Muscle of leg (tissue), 11 donors: ENCODE data around the gene MAP3K14. TPM values are rescaled to one million over a fixed set of nuclear protein-coding genes. Genes with fewer than 3 reads are reported as not detected.

Experiments
- DNase-seq: peaks from one replicate; pipeline ENCODE4 v3.0.0; 2013
- H3K27ac ChIP-seq: one replicate; pipeline ENCODE4 v1.5.1; 2013; ENCODE audit warnings: mild to moderate bottlenecking, low read length, control low read depth
- H3K27me3 ChIP-seq: one replicate; pipeline ENCODE4 v1.6.1; 2013; ENCODE audit warnings: low read length; ENCODE audit not compliant: control insufficient read depth, insufficient read depth
- H3K36me3 ChIP-seq: one replicate; pipeline ENCODE4 v1.6.1; 2013; ENCODE audit warnings: low read length; ENCODE audit not compliant: control insufficient read depth, insufficient read depth
- H3K4me1 ChIP-seq: one replicate; pipeline ENCODE4 v1.6.1; 2013; ENCODE audit warnings: low read length; ENCODE audit not compliant: control insufficient read depth, insufficient read depth
- H3K4me3 ChIP-seq: one replicate; pipeline ENCODE4 v1.5.1; 2013; ENCODE audit warnings: low read length, control low read depth
- H3K9me3 ChIP-seq: replicated peaks from 2 replicates; pipeline ENCODE4 v1.6.1; 2013; ENCODE audit warnings: low read depth, low read length; ENCODE audit not compliant: control insufficient read depth
- WGBS: methylation state at CpG from one replicate; pipeline ENCODE4 v1.1.5; 2013; ENCODE audit warnings: missing lambda C conversion rate; ENCODE audit not compliant: insufficient coverage; 5-methylcytosine and 5-hydroxymethylcytosine counted together
- polyA plus RNA-seq, 8 donors: library from polyadenylated mRNA; unstranded; fragments of 120-200 nt; gene quantifications; one replicate each; pipeline versions ENCODE4 v1.2.1 to v1.2.3, GENCODE V29; 2013; ENCODE audit warnings: inconsistent platforms in 1 of 8, low replicate concordance in 1 of 8; ENCODE audit not compliant: insufficient read length in 8 of 8, insufficient read depth in 1 of 8
- total RNA-seq: library from RNA; stranded (reverse); fragments of 120-200 nt; gene quantifications from one replicate; pipeline ENCODE4 v1.2.4, GENCODE V29; 2013

MAP3K14 gene
- total and polyA plus RNA-seq, 9 donors, result 4.4 to 10.4 (median 7.7) TPM

DNA sequence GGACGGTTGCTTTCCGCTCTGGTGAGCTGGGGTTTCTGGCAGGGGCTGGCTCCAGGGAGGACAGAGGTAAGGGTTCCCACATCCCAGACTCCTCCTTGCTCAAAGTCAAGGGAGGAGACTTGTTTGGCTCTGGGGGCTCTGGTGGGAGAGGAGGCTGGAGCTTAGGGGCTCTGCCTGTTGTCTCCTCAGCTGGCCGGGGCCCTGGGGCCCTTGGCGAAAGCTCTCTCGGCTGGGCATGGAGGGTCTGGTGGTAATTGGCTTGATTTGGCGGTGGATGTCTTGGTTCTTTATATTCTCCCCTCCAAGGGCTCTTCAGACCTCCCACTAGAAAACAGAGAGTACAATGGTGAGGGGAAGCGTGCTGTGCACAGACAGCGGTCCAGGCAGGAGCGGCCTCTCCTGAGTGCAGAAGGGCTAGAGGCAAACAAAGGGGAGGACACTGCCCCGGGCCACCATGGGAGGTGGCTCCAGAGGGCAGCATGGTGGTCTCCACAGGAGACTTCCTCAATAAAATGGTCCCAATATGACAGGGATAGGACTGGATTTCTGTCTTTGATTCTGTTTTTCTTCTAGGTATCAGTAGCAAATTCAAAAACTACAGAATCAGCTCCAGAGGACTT is 49.3 kb downstream of the MAP3K14 start:
- Histone ChIP-seq H3K27ac (no peak overlapping the region), H3K36me3 (peaks cover 84% of the 10 kb centered on the region), H3K4me1 (peaks cover 14% of the 10 kb centered on the region), H3K4me3 (no peak overlapping the region), H3K27me3 (no peaks in the 10 kb centered on the region), H3K9me3 (no peaks in the 10 kb centered on the region)
- WGBS, result 80% methylated on average over 5 of the region's 10 CpGs
- DNase-seq, result no peak

DNA sequence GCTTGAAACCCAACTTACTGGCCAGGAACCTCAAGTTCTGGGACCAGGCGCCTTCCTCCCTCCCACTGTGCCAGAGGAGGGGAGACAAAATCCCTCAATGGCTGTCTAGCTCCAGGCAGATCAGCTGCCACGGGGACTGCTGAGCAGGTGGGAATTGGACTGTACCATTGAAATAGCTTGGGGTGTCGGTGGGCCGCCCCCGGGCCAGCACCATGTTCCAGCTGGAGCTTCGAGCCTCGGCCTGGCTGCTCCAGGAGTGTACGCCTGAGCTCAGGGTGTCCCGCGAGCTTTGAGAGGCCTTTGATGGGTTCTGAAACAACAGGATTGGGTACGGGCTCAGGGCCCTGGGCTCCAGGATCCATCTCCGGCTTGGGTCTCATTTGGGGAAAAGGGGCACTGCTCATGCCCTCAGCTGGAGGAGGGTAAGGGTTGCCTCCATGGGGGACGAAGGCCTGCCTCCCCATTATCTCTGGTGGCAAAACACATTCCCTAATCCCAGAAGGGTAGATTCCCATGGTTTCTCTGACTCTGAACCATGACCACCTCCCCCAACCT is 50.4 kb downstream of the MAP3K14 start:
- no peak overlapping the region for H3K27ac ChIP-seq
- peaks cover 24% of the 10 kb centered on the region for H3K4me1 ChIP-seq
- no peak for DNase-seq
- no peak overlapping the region for H3K4me3 ChIP-seq
- H3K27me3 ChIP-seq, result no peaks in the 10 kb centered on the region
- peaks cover 79% of the 10 kb centered on the region for H3K36me3 ChIP-seq
- H3K9me3 ChIP-seq, result no peaks in the 10 kb centered on the region
- WGBS, result 82% methylated on average over 12 of the region's 13 CpGs

DNA sequence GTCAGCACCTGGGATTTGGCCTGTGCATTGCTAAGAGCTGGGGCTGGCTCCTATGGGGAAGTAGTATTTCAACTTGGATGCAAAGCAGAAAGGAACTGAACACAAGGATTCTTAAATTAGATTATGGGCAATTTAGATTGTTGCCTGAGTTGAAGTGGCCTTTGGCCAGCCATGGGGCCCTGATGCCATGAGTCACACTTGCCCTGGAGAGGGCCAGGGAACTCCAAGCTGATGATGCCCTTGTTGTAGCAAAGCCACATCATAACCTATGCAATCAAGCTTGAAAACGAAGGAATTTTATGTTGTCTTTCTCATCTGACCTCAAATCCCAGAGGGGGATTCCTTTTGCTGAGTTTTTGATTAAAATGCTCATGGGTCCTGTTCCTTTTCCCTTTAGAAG is 51.0 kb downstream of the MAP3K14 start:
- H3K4me3 ChIP-seq, result no peak overlapping the region
- H3K36me3 ChIP-seq, result peaks cover 75% of the 10 kb centered on the region
- no peaks in the 10 kb centered on the region for H3K9me3 ChIP-seq
- no CpG with 5 or more reads among the region's 1 CpG for WGBS
- H3K27ac ChIP-seq, result no peak overlapping the region
- peaks cover 28% of the 10 kb centered on the region for H3K4me1 ChIP-seq
- H3K27me3 ChIP-seq, result peaks cover 3% of the 10 kb centered on the region
- no peak for DNase-seq

DNA sequence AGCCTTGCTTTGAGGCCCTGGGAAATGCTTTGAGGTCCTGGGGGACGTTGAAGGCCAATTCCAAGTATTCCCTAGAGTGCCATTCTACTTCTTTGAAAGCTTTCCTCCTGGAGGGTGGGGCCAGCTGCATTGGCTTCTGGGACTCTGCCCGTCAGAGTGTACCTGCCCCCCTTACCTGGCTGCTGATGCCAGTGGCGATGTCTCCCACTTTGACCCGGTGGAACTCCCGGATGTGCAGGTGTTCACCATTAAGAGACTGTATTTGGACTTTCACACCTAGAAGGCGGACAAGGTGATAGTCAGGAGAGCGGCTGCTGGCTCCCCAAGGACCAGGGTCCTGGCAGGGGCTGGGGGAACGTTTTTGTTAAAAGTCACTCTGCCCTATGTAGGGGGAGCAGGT is 51.8 kb downstream of the MAP3K14 start:
- WGBS, result 80% methylated on average over 8 of the region's 8 CpGs
- H3K4me1 ChIP-seq, result peaks cover 28% of the 10 kb centered on the region
- no peak overlapping the region for H3K4me3 ChIP-seq
- H3K9me3 ChIP-seq, result no peaks in the 10 kb centered on the region
- H3K27ac ChIP-seq, result no peak overlapping the region
- H3K27me3 ChIP-seq, result peaks cover 6% of the 10 kb centered on the region
- no peak for DNase-seq
- peaks cover 67% of the 10 kb centered on the region for H3K36me3 ChIP-seq

DNA sequence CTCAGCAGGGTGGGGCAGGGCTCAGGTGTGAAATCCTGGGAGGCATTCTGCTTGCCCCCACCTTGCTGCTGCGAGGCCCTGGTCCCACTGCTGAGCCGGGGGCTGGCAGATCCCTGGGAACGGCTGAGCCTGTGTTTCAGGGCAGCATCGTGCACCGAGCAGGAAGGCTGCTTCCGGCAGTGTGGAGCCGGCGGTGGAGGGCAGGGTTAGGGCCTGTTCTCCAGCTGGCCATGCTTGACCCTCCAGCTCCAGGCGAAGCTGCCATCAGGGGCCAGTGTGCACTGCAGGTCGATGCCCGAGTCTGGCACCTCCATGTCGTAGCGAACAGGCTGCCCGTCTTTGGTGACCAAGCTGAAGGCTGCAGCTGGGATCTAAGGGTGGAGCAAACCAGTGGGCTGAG is 52.4 kb downstream of the MAP3K14 start:
- Histone ChIP-seq H3K4me1 (peaks cover 28% of the 10 kb centered on the region), H3K27me3 (peaks cover 6% of the 10 kb centered on the region), H3K9me3 (no peaks in the 10 kb centered on the region), H3K27ac (no peak overlapping the region), H3K4me3 (no peak overlapping the region), H3K36me3 (peaks cover 61% of the 10 kb centered on the region)
- DNase-seq, result no peak
- WGBS, result 87% methylated on average over 14 of the region's 14 CpGs

DNA sequence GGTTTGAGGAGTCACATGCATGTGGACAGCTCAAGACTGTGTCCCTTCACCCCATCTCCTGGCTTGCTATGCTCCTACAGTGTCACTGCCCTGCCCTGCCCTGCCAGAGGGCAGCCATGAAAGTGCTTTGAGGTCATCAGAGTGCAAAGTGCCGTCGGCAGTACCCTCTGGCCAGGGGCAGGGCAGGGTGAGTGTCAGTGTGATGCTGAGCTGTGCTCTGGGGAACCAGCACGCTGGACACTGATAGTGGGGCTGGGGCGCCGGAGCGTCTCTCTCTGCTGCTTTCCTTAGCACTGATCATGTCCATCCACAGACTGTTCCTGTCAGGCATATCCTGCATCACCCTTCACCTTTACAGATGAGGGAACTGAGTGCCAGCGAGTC is 53.4 kb downstream of the MAP3K14 start:
- no peak overlapping the region for H3K4me3 ChIP-seq
- H3K4me1 ChIP-seq, result peaks cover 28% of the 10 kb centered on the region
- peak overlapping the region; percentile 49 for H3K27ac ChIP-seq
- peaks cover 6% of the 10 kb centered on the region for H3K27me3 ChIP-seq
- no peaks in the 10 kb centered on the region for H3K9me3 ChIP-seq
- H3K36me3 ChIP-seq, result peaks cover 52% of the 10 kb centered on the region
- WGBS, result 100% methylated on average over 3 of the region's 7 CpGs
- no peak for DNase-seq

DNA sequence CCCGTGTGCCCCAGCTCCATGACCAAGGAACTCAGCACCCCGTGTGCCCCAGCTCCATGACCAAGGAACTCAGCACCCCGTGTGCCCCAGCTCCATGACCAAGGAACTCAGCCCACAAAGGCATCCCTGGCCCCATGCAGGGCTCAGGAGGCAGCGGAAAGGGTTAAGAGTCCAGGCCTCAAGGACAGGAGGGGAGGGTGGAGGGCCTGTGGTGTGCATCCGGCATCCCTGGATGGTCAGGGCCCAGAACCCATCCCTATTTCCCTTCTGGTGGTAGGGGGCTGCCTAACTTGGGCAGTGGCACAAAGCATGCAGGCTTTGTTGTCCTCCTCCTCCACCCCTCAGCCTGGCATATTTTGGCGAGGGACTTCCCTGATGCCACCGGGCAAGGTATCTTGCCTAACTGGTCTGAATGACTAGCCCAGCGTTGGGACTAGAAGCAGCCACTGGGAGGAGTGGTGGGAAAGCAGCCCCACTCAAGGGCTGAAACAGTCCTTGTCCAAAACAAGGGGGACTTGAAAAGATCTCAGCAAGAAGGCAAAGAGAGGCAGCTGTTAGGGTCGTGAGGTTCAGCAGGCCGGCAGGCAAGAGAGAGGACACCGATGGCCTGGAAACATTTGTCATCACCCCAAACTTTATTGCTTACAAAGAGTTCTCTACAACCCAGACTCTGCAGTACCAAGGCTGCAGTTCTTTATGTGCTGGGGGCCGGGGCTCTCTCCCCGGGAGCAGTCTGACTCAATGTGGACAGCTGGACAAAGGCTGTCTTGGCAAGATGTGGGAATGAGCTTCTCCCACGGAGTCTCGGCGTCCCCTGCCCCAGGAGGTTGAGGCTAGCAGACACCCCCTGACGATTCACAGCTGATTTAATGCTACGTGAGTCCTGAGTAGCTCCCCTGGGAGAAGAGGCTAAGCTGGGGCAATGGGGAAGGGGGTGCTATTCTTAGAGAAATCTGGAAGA is 54.0 kb downstream of the MAP3K14 start:
- peak overlapping the region; percentile 49 for H3K27ac ChIP-seq
- H3K4me3 ChIP-seq, result peak overlapping the region; percentile 71
- H3K36me3 ChIP-seq, result peaks cover 45% of the 10 kb centered on the region
- 22% methylated on average over 13 of the region's 18 CpGs for whole genome bisulfite sequencing
- H3K27me3 ChIP-seq, result peaks cover 8% of the 10 kb centered on the region
- H3K4me1 ChIP-seq, result peaks cover 28% of the 10 kb centered on the region
- H3K9me3 ChIP-seq, result no peaks in the 10 kb centered on the region
- peak; percentile 59 for DNase-seq

DNA sequence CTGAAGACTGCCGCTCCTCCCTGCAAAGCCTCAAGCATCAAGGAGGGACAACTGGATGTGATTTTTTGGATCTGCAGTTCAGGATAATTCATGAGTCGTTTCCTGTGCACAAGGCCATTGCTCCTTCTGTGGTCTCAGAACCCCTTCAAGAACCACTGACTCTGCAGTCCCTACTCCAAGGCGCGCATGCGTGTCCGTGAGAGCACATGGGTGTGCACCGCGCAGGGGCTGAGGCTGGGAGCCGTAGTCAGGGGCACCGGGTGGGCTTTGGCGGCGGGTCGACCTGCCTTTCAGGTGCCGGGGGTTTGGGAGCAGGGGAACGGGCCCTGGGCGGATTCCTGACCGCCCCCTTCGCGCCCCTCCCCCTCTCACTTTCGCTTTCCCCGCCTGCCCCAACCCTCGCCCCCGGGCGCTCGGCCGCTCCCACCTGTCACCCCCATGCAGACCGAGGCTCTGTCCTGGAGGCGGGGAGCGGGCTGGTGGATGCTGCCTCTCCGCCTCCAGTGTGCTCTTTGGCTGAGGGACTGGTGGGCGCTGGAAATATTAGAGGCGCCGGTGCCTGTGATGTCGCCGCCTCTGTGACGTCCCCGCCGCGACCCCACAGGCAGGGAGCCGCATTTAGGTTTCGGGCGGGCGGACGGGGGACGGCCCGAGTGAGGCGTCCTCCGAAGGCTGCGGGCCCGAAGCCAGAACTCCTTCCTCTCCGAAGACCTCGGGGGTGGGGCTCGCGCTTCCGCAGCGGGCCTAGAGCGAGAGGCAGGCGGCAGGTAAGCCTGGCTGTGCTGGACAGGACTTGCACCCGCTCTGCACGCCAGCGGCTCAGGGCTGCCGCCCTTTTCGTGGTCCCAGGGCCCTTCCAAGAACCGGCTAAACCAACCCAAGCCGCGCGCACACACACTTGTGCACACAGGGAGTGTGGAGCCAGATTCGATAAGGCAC is 55.0 kb downstream of the MAP3K14 start, which contains the start of gene SPATA32:
Gene SPATA32 (minus strand): TSS at position 518 of the 939 bp plus-strand sequence. CDS start 78 bp downstream, at position 440.
- Histone ChIP-seq H3K4me3 (peak within 1 kb of the TSS; percentile 71), H3K27ac (peak within 1 kb of the TSS; percentile 47), H3K27me3 (peaks cover 15% of the 10 kb centered on the region), H3K9me3 (no peaks in the 10 kb centered on the region), H3K36me3 (peaks cover 36% of the 10 kb centered on the region), H3K4me1 (peaks cover 28% of the 10 kb centered on the region)
- WGBS, result 4% methylated on average over 55 of the region's 68 CpGs
- DNase-seq, result peak; percentile 70

DNA sequence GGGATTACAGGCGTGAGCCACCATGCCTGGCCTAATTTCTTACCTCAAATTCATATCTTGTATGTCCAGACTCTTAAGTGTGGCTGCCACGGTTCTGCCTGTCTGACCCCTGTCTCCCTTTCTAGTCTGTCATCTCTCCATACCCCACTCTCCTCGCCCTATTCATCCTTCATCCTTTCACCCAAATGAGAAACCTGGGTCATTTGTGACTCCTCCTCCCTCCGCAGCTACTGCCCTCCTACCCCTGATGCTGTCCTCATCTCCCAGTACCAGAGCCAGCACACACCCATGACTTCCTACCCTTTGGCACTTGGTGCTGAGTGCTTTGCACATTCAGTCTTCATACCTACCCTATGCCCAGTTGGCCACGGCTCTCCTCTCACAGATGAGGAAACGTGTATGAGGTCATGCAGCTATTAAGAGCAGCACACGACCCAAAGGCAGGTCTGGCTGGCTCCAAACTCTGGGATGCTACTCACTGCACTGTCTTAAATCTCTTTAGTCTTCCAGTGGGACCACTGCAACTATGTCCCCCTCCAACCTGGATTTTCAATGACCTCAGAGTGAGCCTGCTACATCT is 56.5 kb downstream of the MAP3K14 start:
- Histone ChIP-seq H3K4me1 (peaks cover 28% of the 10 kb centered on the region), H3K4me3 (no peak overlapping the region), H3K27ac (no peak overlapping the region), H3K9me3 (no peaks in the 10 kb centered on the region), H3K27me3 (peaks cover 16% of the 10 kb centered on the region), H3K36me3 (peaks cover 22% of the 10 kb centered on the region)
- 65% methylated on average over 5 of the region's 7 CpGs for WGBS
- DNase-seq, result peak; percentile 27
